Measurements from ENCODE around the gene PANX2. TPM values are rescaled to one million over a fixed set of nuclear protein-coding genes. Genes with fewer than 3 reads are reported as not detected.
A peak's percentile ranks its signal among the peaks of the same experiment; 100 is the strongest.
"Not testable (repeated sequence)": the region's sequence is repeated elsewhere in the genome, so short reads cannot be mapped to it uniquely, and the experiment has no call there.

The PANX2 gene
- total RNA-seq, 1 donor from 2014 or later = 1.5 TPM

DNA sequence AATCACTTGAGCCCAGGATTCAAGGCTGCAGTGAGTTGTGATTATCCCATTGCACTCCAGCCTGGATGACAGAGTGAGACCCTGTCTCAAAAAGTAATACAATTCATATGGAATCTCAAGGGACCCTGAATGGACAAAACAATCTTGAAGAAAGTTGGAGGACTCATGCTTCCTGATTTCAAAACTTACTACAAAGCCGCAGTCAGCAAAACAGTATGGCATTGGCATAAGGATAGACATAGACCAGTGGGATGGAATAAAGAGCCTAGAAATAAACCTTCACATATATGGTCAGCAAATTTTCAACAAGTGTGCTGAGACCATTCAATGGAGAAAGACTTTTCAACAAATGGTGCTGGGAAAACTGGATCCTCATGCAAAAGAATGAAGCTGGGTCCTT lies 32.8 kb downstream of the PANX2 start:
- H3K27ac Mint-ChIP-seq (ENCODE audit: unreplicated experiment) = no peak overlapping the region
- H3K36me3 Mint-ChIP-seq (ENCODE audit: unreplicated experiment) = peaks cover 14% of the 10 kb centered on the region
- H3K4me3 Mint-ChIP-seq (ENCODE audit: unreplicated experiment) = no peak overlapping the region
- no peaks in the 10 kb centered on the region for H3K27me3 Mint-ChIP-seq (ENCODE audit: unreplicated experiment)
- DNase-seq (ENCODE audit: extremely low spot score, unreplicated experiment) = no peak
- TF ChIP-seq CTCF (IDR thresholded peaks at IDR 0.05) = no peak
- H3K4me1 Mint-ChIP-seq (ENCODE audit: unreplicated experiment) = peaks cover 17% of the 10 kb centered on the region
- H3K9me3 Mint-ChIP-seq (ENCODE audit: unreplicated experiment) = no peaks in the 10 kb centered on the region

GRCh38 chr22:50204571-50204970 lies 34.0 kb downstream of the PANX2 start:
- DNase-seq (ENCODE audit: extremely low spot score, unreplicated experiment) = no peak
- H3K9me3 Mint-ChIP-seq (ENCODE audit: unreplicated experiment) = no peaks in the 10 kb centered on the region
- H3K27me3 Mint-ChIP-seq (ENCODE audit: unreplicated experiment) = no peaks in the 10 kb centered on the region
- H3K4me3 Mint-ChIP-seq (ENCODE audit: unreplicated experiment) = no peak overlapping the region
- H3K36me3 Mint-ChIP-seq (ENCODE audit: unreplicated experiment) = peaks cover 17% of the 10 kb centered on the region
- TF ChIP-seq CTCF (IDR thresholded peaks at IDR 0.05) = no peak
- no peak overlapping the region for H3K27ac Mint-ChIP-seq (ENCODE audit: unreplicated experiment)
- H3K4me1 Mint-ChIP-seq (ENCODE audit: unreplicated experiment) = peaks cover 17% of the 10 kb centered on the region

DNA sequence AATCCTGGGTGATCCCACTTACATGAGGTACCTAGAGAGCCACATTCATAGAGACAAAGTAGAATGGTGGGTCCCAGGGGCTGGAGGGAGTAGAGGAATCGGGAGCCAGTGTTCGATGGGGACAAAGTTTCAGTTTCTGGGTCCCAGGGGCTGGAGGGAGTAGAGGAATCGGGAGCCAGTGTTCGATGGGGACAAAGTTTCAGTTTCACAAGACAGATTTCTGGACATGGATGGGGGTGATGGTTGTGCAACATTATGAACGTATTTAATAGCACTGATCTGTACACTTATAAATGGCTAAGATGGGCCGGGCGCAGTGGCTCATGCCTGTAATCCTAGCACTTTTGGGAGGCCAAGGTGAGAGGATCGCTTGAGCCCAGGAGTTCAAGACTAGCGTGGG lies 34.5 kb downstream of the PANX2 start:
- H3K27me3 Mint-ChIP-seq (ENCODE audit: unreplicated experiment); H3K4me3 Mint-ChIP-seq (ENCODE audit: unreplicated experiment); H3K9me3 Mint-ChIP-seq (ENCODE audit: unreplicated experiment); DNase-seq (ENCODE audit: extremely low spot score, unreplicated experiment): not testable (repeated sequence)
- peaks cover 15% of the 10 kb centered on the region for H3K4me1 Mint-ChIP-seq (ENCODE audit: unreplicated experiment)
- peaks cover 17% of the 10 kb centered on the region for H3K36me3 Mint-ChIP-seq (ENCODE audit: unreplicated experiment)
- peak overlapping the region; percentile 32 for H3K27ac Mint-ChIP-seq (ENCODE audit: unreplicated experiment)

- Mint-ChIP-seq H3K27ac (ENCODE audit: unreplicated experiment) (no peak overlapping the region), H3K4me1 (ENCODE audit: unreplicated experiment) (peaks cover 14% of the 10 kb centered on the region), H3K4me3 (ENCODE audit: unreplicated experiment) (no peak overlapping the region), H3K9me3 (ENCODE audit: unreplicated experiment) (no peaks in the 10 kb centered on the region), H3K36me3 (ENCODE audit: unreplicated experiment) (peaks cover 17% of the 10 kb centered on the region), H3K27me3 (ENCODE audit: unreplicated experiment) (no peaks in the 10 kb centered on the region)
- DNase-seq (ENCODE audit: extremely low spot score, unreplicated experiment) = no peak
- no peak for TF ChIP-seq CTCF (IDR thresholded peaks at IDR 0.05)
Observed at GRCh38 chr22:50205781-50206569, 35.4 kb downstream of the PANX2 start.

DNA sequence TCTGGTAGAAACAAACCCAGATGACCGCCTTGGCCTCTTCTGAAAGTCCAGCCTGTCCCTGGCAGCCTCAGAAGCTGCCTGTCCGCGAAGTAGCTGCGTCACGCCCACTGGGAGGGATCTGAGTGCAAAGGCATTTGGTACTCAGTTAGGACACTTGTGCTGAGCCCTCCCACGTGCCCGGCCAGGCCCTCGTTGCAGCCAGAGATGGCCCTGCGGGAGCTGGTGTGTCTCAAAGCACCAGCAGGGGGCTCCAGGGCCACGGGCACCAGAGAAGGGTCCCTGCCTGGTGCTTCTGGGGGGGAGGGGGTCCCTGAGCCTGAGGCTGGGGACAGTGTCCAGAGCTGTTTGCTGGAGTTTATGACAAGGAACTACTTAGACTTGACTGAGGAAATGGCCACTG lies 36.1 kb downstream of the PANX2 start:
- peak; percentile 51 for TF ChIP-seq CTCF (IDR thresholded peaks at IDR 0.05)
- H3K9me3 Mint-ChIP-seq (ENCODE audit: unreplicated experiment) = no peaks in the 10 kb centered on the region
- peaks cover 17% of the 10 kb centered on the region for H3K36me3 Mint-ChIP-seq (ENCODE audit: unreplicated experiment)
- H3K4me1 Mint-ChIP-seq (ENCODE audit: unreplicated experiment) = peaks cover 14% of the 10 kb centered on the region
- no peaks in the 10 kb centered on the region for H3K27me3 Mint-ChIP-seq (ENCODE audit: unreplicated experiment)
- H3K4me3 Mint-ChIP-seq (ENCODE audit: unreplicated experiment) = no peak overlapping the region
- no peak for DNase-seq (ENCODE audit: extremely low spot score, unreplicated experiment)
- H3K27ac Mint-ChIP-seq (ENCODE audit: unreplicated experiment) = no peak overlapping the region
